HEK293 (cell line): Measurements from ENCODE around the gene KIAA1328.
A peak's percentile ranks its signal among the peaks of the same experiment; 100 is the strongest.

Experiments used
- BCL11B ChIP-seq: fragments of 450-650 bp; formaldehyde crosslinking; IDR thresholded peaks from 2 replicates; pipeline ENCODE4 v1.5.1; 2016; ENCODE audit warnings: low read depth, missing biosample characterization, missing genetic modification characterization
- GFI1B ChIP-seq: fragments of 450-650 bp; formaldehyde crosslinking; IDR thresholded peaks from 2 replicates; pipeline ENCODE4 v1.5.1; 2016; ENCODE audit warnings: missing biosample characterization, missing genetic modification characterization
- GLIS2 ChIP-seq: fragments of 450-650 bp; formaldehyde crosslinking; IDR thresholded peaks from 2 replicates; pipeline ENCODE4 v1.5.1; 2016; ENCODE audit warnings: missing biosample characterization, missing genetic modification characterization
- KLF1 ChIP-seq: fragments of 450-650 bp; formaldehyde crosslinking; IDR thresholded peaks from 2 replicates; pipeline ENCODE4 v1.5.1; 2016; ENCODE audit warnings: missing biosample characterization, missing genetic modification characterization
- KLF17 ChIP-seq: fragments of 450-650 bp; formaldehyde crosslinking; IDR thresholded peaks from 2 replicates; pipeline ENCODE4 v1.5.1; 2016; ENCODE audit warnings: missing biosample characterization, missing genetic modification characterization
- ZBTB21 ChIP-seq: fragments of 450-650 bp; formaldehyde crosslinking; IDR thresholded peaks from 2 replicates; pipeline ENCODE4 v1.5.1; 2017; ENCODE audit warnings: missing biosample characterization, missing genetic modification characterization
- ZNF18 ChIP-seq: fragments of 450-650 bp; formaldehyde crosslinking; IDR thresholded peaks from 2 replicates; pipeline ENCODE4 v1.5.1; 2016; ENCODE audit warnings: missing biosample characterization, missing genetic modification characterization
- ZNF211 ChIP-seq: fragments of 450-650 bp; formaldehyde crosslinking; IDR thresholded peaks from 2 replicates; pipeline ENCODE4 v1.5.1; 2016; ENCODE audit warnings: low read depth, missing biosample characterization, missing genetic modification characterization
- ZNF24 ChIP-seq: fragments of 450-650 bp; formaldehyde crosslinking; IDR thresholded peaks from 2 replicates; pipeline ENCODE4 v1.5.1; 2016; ENCODE audit warnings: missing biosample characterization, missing genetic modification characterization
- ZNF280C ChIP-seq: fragments of 450-650 bp; formaldehyde crosslinking; IDR thresholded peaks from 2 replicates; pipeline ENCODE4 v1.5.1; 2016; ENCODE audit warnings: missing biosample characterization, missing genetic modification characterization
- ZNF292 ChIP-seq: fragments of 450-650 bp; formaldehyde crosslinking; IDR thresholded peaks from 2 replicates; pipeline ENCODE4 v1.5.1; 2016; ENCODE audit warnings: low read depth, missing biosample characterization, missing genetic modification characterization, borderline replicate concordance
- ZNF311 ChIP-seq: fragments of 450-650 bp; formaldehyde crosslinking; IDR thresholded peaks from 2 replicates; pipeline ENCODE4 v1.5.1; 2017; ENCODE audit warnings: missing biosample characterization, missing genetic modification characterization, borderline replicate concordance
- ZNF416 ChIP-seq: fragments of 450-650 bp; formaldehyde crosslinking; IDR thresholded peaks from 2 replicates; pipeline ENCODE4 v1.5.1; 2016; ENCODE audit warnings: missing biosample characterization, missing genetic modification characterization
- ZNF426 ChIP-seq: fragments of 450-650 bp; formaldehyde crosslinking; IDR thresholded peaks from 2 replicates; pipeline ENCODE4 v1.5.1; 2017; ENCODE audit warnings: missing biosample characterization, missing genetic modification characterization, mild to moderate bottlenecking, inconsistent platforms, moderate library complexity
- ZNF433 ChIP-seq: fragments of 450-650 bp; formaldehyde crosslinking; IDR thresholded peaks from 2 replicates; pipeline ENCODE4 v1.5.1; 2016; ENCODE audit warnings: missing biosample characterization, missing genetic modification characterization, low read depth
- ZNF510 ChIP-seq: fragments of 450-650 bp; formaldehyde crosslinking; IDR thresholded peaks from 2 replicates; pipeline ENCODE4 v1.5.1; 2018; ENCODE audit warnings: mild to moderate bottlenecking, missing genetic modification characterization, missing biosample characterization; ENCODE audit not compliant: insufficient replicate concordance
- ZNF561 ChIP-seq: fragments of 450-650 bp; IDR thresholded peaks from 2 replicates; pipeline ENCODE4 v1.5.1; 2018; ENCODE audit warnings: missing biosample characterization, missing genetic modification characterization, borderline replicate concordance
- ZNF626 ChIP-seq: fragments of 450-650 bp; sonication (Bioruptor Pico); formaldehyde crosslinking; IDR thresholded peaks from 2 replicates; pipeline ENCODE4 v1.5.1; 2018; ENCODE audit warnings: missing biosample characterization, missing genetic modification characterization, inconsistent platforms
- ZNF639 ChIP-seq: fragments of 450-650 bp; formaldehyde crosslinking; IDR thresholded peaks from 2 replicates; pipeline ENCODE4 v1.5.1; 2016; ENCODE audit warnings: missing biosample characterization, missing genetic modification characterization
- ZNF658 ChIP-seq: fragments of 450-650 bp; formaldehyde crosslinking; IDR thresholded peaks from 2 replicates; pipeline ENCODE4; 2016; ENCODE audit warnings: missing biosample characterization, missing genetic modification characterization
- ZNF76 ChIP-seq: fragments of 450-650 bp; formaldehyde crosslinking; IDR thresholded peaks from 2 replicates; pipeline ENCODE4; 2016; ENCODE audit warnings: low read depth, missing biosample characterization, missing genetic modification characterization, borderline replicate concordance
- ZNF768 ChIP-seq: fragments of 450-650 bp; formaldehyde crosslinking; IDR thresholded peaks from 2 replicates; pipeline ENCODE4 v1.5.1; 2018; ENCODE audit warnings: missing biosample characterization, mild to moderate bottlenecking, missing genetic modification characterization
- ZNF785 ChIP-seq: fragments of 450-650 bp; formaldehyde crosslinking; IDR thresholded peaks from 2 replicates; pipeline ENCODE4 v1.5.1; 2016; ENCODE audit warnings: missing biosample characterization, missing genetic modification characterization
- ZNF837 ChIP-seq: fragments of 450-650 bp; formaldehyde crosslinking; IDR thresholded peaks from 2 replicates; pipeline ENCODE4 v1.5.1; 2016; ENCODE audit warnings: missing biosample characterization, missing genetic modification characterization
- TF ChIP-seq, protein P1 (sequence below): fragments of 450-650 bp; formaldehyde crosslinking; IDR thresholded peaks from 2 replicates; pipeline ENCODE4 v1.5.1; 2016; ENCODE audit warnings: missing biosample characterization, missing genetic modification characterization, borderline replicate concordance
- TF ChIP-seq, protein P2 (sequence below): fragments of 450-650 bp; formaldehyde crosslinking; IDR thresholded peaks from 2 replicates; pipeline ENCODE4 v1.5.1; 2017; ENCODE audit warnings: missing biosample characterization, mild to moderate bottlenecking, missing genetic modification characterization, moderate library complexity

KIAA1328 gene

DNA sequence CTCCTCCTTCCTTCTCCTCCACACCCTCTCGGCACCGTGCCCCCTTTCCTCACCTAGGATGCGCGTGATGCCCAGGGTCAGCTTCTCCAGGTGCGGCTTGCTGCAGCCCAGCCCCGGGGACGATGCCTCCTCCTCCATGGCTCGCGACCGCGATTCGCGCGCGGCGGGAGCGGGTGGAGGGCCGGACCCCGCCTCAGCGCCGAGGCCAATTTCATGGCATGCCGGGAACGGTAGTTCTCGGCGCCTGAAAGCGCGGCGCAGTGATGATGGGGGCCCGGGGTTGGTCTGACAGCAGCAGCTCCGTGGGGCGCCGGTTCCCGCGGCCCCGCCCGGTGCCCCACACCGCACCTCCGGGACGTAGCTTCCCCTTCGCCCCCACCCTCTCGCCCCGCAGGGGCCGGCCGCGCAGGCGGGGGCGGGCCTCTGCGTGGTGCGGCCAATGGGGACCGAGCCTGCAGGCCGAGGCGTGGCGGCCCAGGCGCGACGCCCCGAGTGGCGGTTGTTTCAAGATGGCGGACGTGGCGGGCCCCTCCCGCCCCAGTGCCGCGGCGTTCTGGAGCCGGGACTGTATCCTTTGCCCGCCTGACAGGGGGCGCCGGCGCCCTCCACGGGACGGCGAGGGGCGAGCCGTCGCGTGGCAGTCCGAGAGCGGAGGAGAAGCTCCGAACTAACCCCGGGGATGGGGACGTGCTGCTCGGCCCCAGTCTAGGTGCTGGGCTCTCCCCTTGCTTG, at the start of gene KIAA1328, which contains the start of gene TPGS2 (continued):
- TF ChIP-seq, protein P1, sequence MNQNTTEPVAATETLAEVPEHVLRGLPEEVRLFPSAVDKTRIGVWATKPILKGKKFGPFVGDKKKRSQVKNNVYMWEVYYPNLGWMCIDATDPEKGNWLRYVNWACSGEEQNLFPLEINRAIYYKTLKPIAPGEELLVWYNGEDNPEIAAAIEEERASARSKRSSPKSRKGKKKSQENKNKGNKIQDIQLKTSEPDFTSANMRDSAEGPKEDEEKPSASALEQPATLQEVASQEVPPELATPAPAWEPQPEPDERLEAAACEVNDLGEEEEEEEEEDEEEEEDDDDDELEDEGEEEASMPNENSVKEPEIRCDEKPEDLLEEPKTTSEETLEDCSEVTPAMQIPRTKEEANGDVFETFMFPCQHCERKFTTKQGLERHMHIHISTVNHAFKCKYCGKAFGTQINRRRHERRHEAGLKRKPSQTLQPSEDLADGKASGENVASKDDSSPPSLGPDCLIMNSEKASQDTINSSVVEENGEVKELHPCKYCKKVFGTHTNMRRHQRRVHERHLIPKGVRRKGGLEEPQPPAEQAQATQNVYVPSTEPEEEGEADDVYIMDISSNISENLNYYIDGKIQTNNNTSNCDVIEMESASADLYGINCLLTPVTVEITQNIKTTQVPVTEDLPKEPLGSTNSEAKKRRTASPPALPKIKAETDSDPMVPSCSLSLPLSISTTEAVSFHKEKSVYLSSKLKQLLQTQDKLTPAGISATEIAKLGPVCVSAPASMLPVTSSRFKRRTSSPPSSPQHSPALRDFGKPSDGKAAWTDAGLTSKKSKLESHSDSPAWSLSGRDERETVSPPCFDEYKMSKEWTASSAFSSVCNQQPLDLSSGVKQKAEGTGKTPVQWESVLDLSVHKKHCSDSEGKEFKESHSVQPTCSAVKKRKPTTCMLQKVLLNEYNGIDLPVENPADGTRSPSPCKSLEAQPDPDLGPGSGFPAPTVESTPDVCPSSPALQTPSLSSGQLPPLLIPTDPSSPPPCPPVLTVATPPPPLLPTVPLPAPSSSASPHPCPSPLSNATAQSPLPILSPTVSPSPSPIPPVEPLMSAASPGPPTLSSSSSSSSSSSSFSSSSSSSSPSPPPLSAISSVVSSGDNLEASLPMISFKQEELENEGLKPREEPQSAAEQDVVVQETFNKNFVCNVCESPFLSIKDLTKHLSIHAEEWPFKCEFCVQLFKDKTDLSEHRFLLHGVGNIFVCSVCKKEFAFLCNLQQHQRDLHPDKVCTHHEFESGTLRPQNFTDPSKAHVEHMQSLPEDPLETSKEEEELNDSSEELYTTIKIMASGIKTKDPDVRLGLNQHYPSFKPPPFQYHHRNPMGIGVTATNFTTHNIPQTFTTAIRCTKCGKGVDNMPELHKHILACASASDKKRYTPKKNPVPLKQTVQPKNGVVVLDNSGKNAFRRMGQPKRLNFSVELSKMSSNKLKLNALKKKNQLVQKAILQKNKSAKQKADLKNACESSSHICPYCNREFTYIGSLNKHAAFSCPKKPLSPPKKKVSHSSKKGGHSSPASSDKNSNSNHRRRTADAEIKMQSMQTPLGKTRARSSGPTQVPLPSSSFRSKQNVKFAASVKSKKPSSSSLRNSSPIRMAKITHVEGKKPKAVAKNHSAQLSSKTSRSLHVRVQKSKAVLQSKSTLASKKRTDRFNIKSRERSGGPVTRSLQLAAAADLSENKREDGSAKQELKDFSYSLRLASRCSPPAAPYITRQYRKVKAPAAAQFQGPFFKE = no peak; the same call in 1 of the 2 replicates
- TF ChIP-seq ZNF510 (tag by site-specific recombination) (no peak), ZNF433 (tag by site-specific recombination) (no peak), ZNF768 (tag by site-specific recombination) (no peak), ZNF658 (tag by site-specific recombination) (no peak), GLIS2 (peak; percentile 82), ZBTB21 (tag by site-specific recombination) (no peak), ZNF639 (tag by site-specific recombination) (no peak), ZNF24 (tag by site-specific recombination) (peak; percentile 41; the same call in 1 of the 2 replicates), ZNF626 (tag by site-specific recombination) (no peak), ZNF416 (tag by site-specific recombination) (no peak), ZNF837 (tag by site-specific recombination) (no peak), ZNF292 (tag by site-specific recombination) (no peak), ZNF785 (tag by site-specific recombination) (no peak), KLF1 (tag by site-specific recombination) (peak; percentile 60), ZNF18 (tag by site-specific recombination) (no peak), ZNF76 (tag by site-specific recombination) (peak; percentile 89), ZNF211 (tag by site-specific recombination) (no peak), ZNF426 (tag by site-specific recombination) (no peak), KLF17 (tag by site-specific recombination) (0 out of 2 replicates have a peak, but pooled peaks have one; percentile 4), GFI1B (tag by site-specific recombination) (no peak), BCL11B (tag by site-specific recombination) (0 out of 2 replicates have a peak, but pooled peaks have one; percentile 26), ZNF311 (no peak), ZNF561 (no peak), ZNF280C (tag by site-specific recombination) (no peak)
- TF ChIP-seq, protein P2, sequence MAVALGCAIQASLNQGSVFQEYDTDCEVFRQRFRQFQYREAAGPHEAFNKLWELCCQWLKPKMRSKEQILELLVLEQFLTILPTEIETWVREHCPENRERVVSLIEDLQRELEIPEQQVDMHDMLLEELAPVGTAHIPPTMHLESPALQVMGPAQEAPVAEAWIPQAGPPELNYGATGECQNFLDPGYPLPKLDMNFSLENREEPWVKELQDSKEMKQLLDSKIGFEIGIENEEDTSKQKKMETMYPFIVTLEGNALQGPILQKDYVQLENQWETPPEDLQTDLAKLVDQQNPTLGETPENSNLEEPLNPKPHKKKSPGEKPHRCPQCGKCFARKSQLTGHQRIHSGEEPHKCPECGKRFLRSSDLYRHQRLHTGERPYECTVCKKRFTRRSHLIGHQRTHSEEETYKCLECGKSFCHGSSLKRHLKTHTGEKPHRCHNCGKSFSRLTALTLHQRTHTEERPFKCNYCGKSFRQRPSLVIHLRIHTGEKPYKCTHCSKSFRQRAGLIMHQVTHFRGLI (tag by site-specific recombination) = no peak
